HCT116 (cell line): ENCODE measurements around the gene KIF14. TPM values are rescaled to one million over a fixed set of nuclear protein-coding genes. Genes with fewer than 3 reads are reported as not detected.

ENCODE experiments used
- ATAC-seq: fragments of 200-7000 bp; cut with Tn5 transposase; 2 replicates; pipeline ENCODE4 v1.9.1; 2020; ENCODE audit warnings: mild to moderate bottlenecking, moderate library complexity
- BruUV-seq: library from RNA; stranded (reverse); fragments of 400-500 nt; replicated peaks from 2 replicates; lab custom pipeline; 2021; lab: Mats Ljungman, UMichigan
- CTCF ChIA-PET: fragments of 300-600 bp; sonication (Branson Sonifier 250); formaldehyde crosslinking; loops from one replicate; lab custom pipeline; 2021; ENCODE audit warnings: antibody characterized with exemption; lab: Charles Lee
- POLR2A ChIA-PET: fragments of 300-600, 350-600 bp; sonication (Branson Sonifier 250); formaldehyde crosslinking; loops from one replicate; lab custom pipeline; 2021; ENCODE audit warnings: antibody characterized with exemption; lab: Charles Lee
- RAD21 ChIA-PET, 2 experiments: fragments of 300-600 bp; sonication (Branson Sonifier 250); formaldehyde crosslinking; loops; one replicate each; lab custom pipeline; 2023; ENCODE audit warnings: low total read pairs in 2 of 2; ENCODE audit not compliant: uncharacterized antibody in 2 of 2, unreplicated experiment in 2 of 2, low non-redundant PET in 1 of 2; lab: Charles Lee
- DNase-seq: peaks from one replicate; pipeline ENCODE4 v3.0.0-alpha.2; 2010; ENCODE audit warnings: low read depth, low spot score
- H2AFZ ChIP-seq: fragments of 200-600 bp; shearing (Covaris generic), sonication (generic); 2 replicates; pipeline ENCODE4 v1.6.1; 2017; ENCODE audit warnings: low read depth, mixed run types, mixed read lengths, antibody characterized with exemption, low read length; ENCODE audit not compliant: poor library complexity, severe bottlenecking
- H3K27ac ChIP-seq: 2 replicates; pipeline ENCODE4 v1.5.1; 2012; ENCODE audit warnings: low read depth, low read length
- H3K27me3 ChIP-seq: fragments of 200-600 bp; sonication (generic); 2 replicates; pipeline ENCODE4 v1.6.1; 2016; ENCODE audit warnings: mixed run types, low read length, mixed read lengths; ENCODE audit not compliant: insufficient read depth
- H3K36me3 ChIP-seq, 2 experiments: fragments of 200-500 bp in 1 of 2; fragments of 200-600 bp in 1 of 2; sonication (Bioruptor generic) in 1 of 2; sonication (generic) in 1 of 2; 2 replicates each; pipeline versions ENCODE4 v1.5.1 to v1.6.1; 2014 to 2016; ENCODE audit warnings: low read length in 2 of 2, inconsistent platforms in 1 of 2, mixed read lengths in 1 of 2, mixed run types in 1 of 2; ENCODE audit not compliant: insufficient read depth in 2 of 2, control insufficient read depth in 1 of 2
- H3K4me1 ChIP-seq, 2 experiments: fragments of 200-600 bp in 1 of 2; sonication (generic) in 1 of 2; 2 replicates each; pipeline versions ENCODE4 v1.5.1 to v1.6.1; 2012 to 2017; ENCODE audit warnings: low read length in 2 of 2, inconsistent platforms in 1 of 2, mild to moderate bottlenecking in 1 of 2, mixed read lengths in 1 of 2, mixed run types in 1 of 2, moderate library complexity in 1 of 2; ENCODE audit not compliant: insufficient read depth in 2 of 2, control insufficient read depth in 1 of 2
- H3K4me2 ChIP-seq: fragments of 200-600 bp; sonication (generic); 2 replicates; pipeline ENCODE4 v1.6.1; 2017; ENCODE audit warnings: mixed run types, low read length, mixed read lengths
- H3K4me3 ChIP-seq, 2 experiments: fragments of 200-600 bp in 1 of 2; sonication (generic) in 1 of 2; replicated peaks in 1 of 2; 2 replicates each; pipeline ENCODE4 v1.5.1; 2011 to 2016; ENCODE audit warnings: low read length in 2 of 2, control low read depth in 1 of 2, low read depth in 1 of 2, mild to moderate bottlenecking in 1 of 2, mixed read lengths in 1 of 2, mixed run types in 1 of 2
- H3K79me2 ChIP-seq: fragments of 200-600 bp; sonication (generic); 2 replicates; pipeline ENCODE4 v1.6.1; 2017; ENCODE audit warnings: mild to moderate bottlenecking, mixed run types, low read length, moderate library complexity, mixed read lengths; ENCODE audit not compliant: insufficient read depth
- H3K9ac ChIP-seq: fragments of 200-600 bp; sonication (generic); 2 replicates; pipeline ENCODE4 v1.6.1; 2016; ENCODE audit warnings: low read length, mixed read lengths
- H3K9me2 ChIP-seq: fragments of 200-600 bp; sonication (generic), shearing (Covaris generic); 2 replicates; pipeline ENCODE4 v1.6.1; 2017; ENCODE audit warnings: mixed run types, mild to moderate bottlenecking, moderate library complexity; ENCODE audit not compliant: insufficient read depth
- H3K9me3 ChIP-seq, 2 experiments: fragments of 200-500 bp in 1 of 2; fragments of 200-600 bp in 1 of 2; sonication (Bioruptor generic) in 1 of 2; sonication (generic) in 1 of 2; 2 replicates each; pipeline ENCODE4 v1.6.1; 2014 to 2017; ENCODE audit warnings: low read length in 2 of 2, mixed read lengths in 2 of 2, inconsistent platforms in 1 of 2, low read depth in 1 of 2, mild to moderate bottlenecking in 1 of 2, mixed run types in 1 of 2, moderate library complexity in 1 of 2; ENCODE audit not compliant: control insufficient read depth in 1 of 2, insufficient read depth in 1 of 2
- H4K20me1 ChIP-seq: fragments of 200-600 bp; sonication (generic), shearing (Covaris generic); 2 replicates; pipeline ENCODE4 v1.6.1; 2017; ENCODE audit warnings: mixed run types, mild to moderate bottlenecking, moderate library complexity; ENCODE audit not compliant: insufficient read depth
- ATF3 ChIP-seq: IDR thresholded peaks from 2 replicates; pipeline ENCODE4 v1.6.1; 2012
- CBX3 ChIP-seq: IDR thresholded peaks from 2 replicates; pipeline ENCODE4 v1.6.1; 2012; ENCODE audit warnings: low read depth
- CTCF ChIP-seq, 3 experiments: fragments of 200-600 bp in 1 of 3; sonication (generic) in 1 of 3; IDR thresholded peaks in 2 of 3; conservative IDR thresholded peaks in 1 of 3; 2 replicates each; pipeline ENCODE4 v1.5.1; 2012 to 2017; ENCODE audit warnings: low read depth in 2 of 3, low read length in 2 of 3, antibody characterized with exemption in 1 of 3, borderline replicate concordance in 1 of 3, control low read depth in 1 of 3, mild to moderate bottlenecking in 1 of 3, mixed read lengths in 1 of 3, mixed run types in 1 of 3, moderate library complexity in 1 of 3; ENCODE audit not compliant: insufficient read depth in 1 of 3
- EGR1 ChIP-seq: IDR thresholded peaks from 2 replicates; pipeline ENCODE4 v1.6.1; 2012; ENCODE audit warnings: low read depth
- ELF1 ChIP-seq: IDR thresholded peaks from 2 replicates; pipeline ENCODE4 v1.6.1; 2012; ENCODE audit warnings: low read depth, borderline replicate concordance
- EZH2 ChIP-seq: fragments of 200-600 bp; sonication (generic); IDR thresholded peaks from 2 replicates; pipeline ENCODE4 v1.6.1; 2017; ENCODE audit warnings: antibody characterized with exemption, mixed run types
- EZH2phosphoT487 ChIP-seq: fragments of 200-600 bp; IDR thresholded peaks from 2 replicates; pipeline ENCODE4 v1.6.1; 2018; ENCODE audit warnings: antibody characterized with exemption, borderline replicate concordance
- FOSL1 ChIP-seq: IDR thresholded peaks from 2 replicates; pipeline ENCODE4 v1.6.1; 2012; ENCODE audit warnings: low read depth
- JUND ChIP-seq: IDR thresholded peaks from 2 replicates; pipeline ENCODE4 v1.6.1; 2012
- POLR2A ChIP-seq: IDR thresholded peaks from 2 replicates; pipeline ENCODE4 v1.7.0; 2011; ENCODE audit warnings: borderline replicate concordance; ENCODE audit not compliant: insufficient read depth, insufficient read length; ENCODE audit errors: extremely low read depth
- RAD21 ChIP-seq: IDR thresholded peaks from 2 replicates; pipeline ENCODE4 v1.6.1; 2012; ENCODE audit warnings: low read depth, mild to moderate bottlenecking
- REST ChIP-seq: IDR thresholded peaks from 2 replicates; pipeline ENCODE4 v1.6.1; 2012; ENCODE audit warnings: low read depth
- SIN3A ChIP-seq: IDR thresholded peaks from 2 replicates; pipeline ENCODE4 v1.6.1; 2012; ENCODE audit warnings: low read depth
- SP1 ChIP-seq: IDR thresholded peaks from 2 replicates; pipeline ENCODE4 v1.6.1; 2012; ENCODE audit warnings: low read depth
- SRF ChIP-seq: IDR thresholded peaks from 2 replicates; pipeline ENCODE4 v1.6.1; 2012; ENCODE audit warnings: low read depth
- TCF7L2 ChIP-seq: IDR thresholded peaks from 2 replicates; pipeline ENCODE4 v1.7.0; 2011; ENCODE audit warnings: borderline replicate concordance, inconsistent platforms; ENCODE audit not compliant: insufficient read depth, insufficient read length; ENCODE audit errors: extremely low read depth
- ZBTB33 ChIP-seq: IDR thresholded peaks from 2 replicates; pipeline ENCODE4 v1.6.1; 2011; ENCODE audit warnings: mild to moderate bottlenecking, low read length, moderate library complexity; ENCODE audit not compliant: insufficient replicate concordance; ENCODE audit errors: extremely low read depth
- ZFX ChIP-seq: fragments of 450-650 bp; IDR thresholded peaks from 2 replicates; pipeline ENCODE4 v1.6.1; 2017
- ZNF274 ChIP-seq: fragments of 200-500 bp; sonication (Bioruptor generic); IDR thresholded peaks from 2 replicates; pipeline ENCODE4 v1.6.1; 2014; ENCODE audit warnings: mild to moderate bottlenecking, low read depth, low read length, inconsistent platforms
- intact Hi-C: fragments of 100-400 bp; cut with micrococcal nuclease; formaldehyde crosslinking; loops from 2 replicates; pipeline ENCODE4 v1.10.0; 2022
- total RNA-seq: library from RNA; stranded (reverse); gene quantifications from one replicate; pipeline ENCODE4 v1.2.1, GENCODE V29; 2021; ENCODE audit not compliant: unreplicated experiment

Gene KIF14
- total RNA-seq, 1 experiment from 2014 or later = 21.8 TPM

GRCh38 chr1:200646515-200646914, 26.0 kb upstream of the KIF14 start:
- no peaks in the 10 kb centered on the region for H3K27me3 ChIP-seq
- no peak overlapping the region for H3K9ac ChIP-seq
- no TSS peak for BruUV-seq
- DNase-seq (no peak), ATAC-seq (no peak)
- no peak overlapping the region for H3K4me2 ChIP-seq
- H3K27ac ChIP-seq = no peak overlapping the region
- H3K9me3 ChIP-seq = no peaks in the 10 kb centered on the region
- ChIA-PET POLR2A (interaction anchor here (0.9 kb wide), 1 partner anchor 42 kb away, joined by 3 read pairs; no protein-coding TSS in a partner anchor), CTCF (no interaction called here), RAD21 (no interaction called here)
- H2AFZ ChIP-seq = no peak overlapping the region
- intact Hi-C loops = no loop called here
- no peak overlapping the region for H3K4me3 ChIP-seq
- no peaks in the 10 kb centered on the region for H3K79me2 ChIP-seq
- H3K4me1 ChIP-seq = peaks cover 14 to 22% of the 10 kb centered on the region in 2 experiments
- no peaks in the 10 kb centered on the region for H3K9me2 ChIP-seq
- TF ChIP-seq EGR1 = no peak
- TF ChIP-seq TCF7L2 = no peak
- no peak for TF ChIP-seq EZH2phosphoT487
- no peak for TF ChIP-seq REST
- no peak for TF ChIP-seq SP1
- TF ChIP-seq POLR2A = no peak
- no peak for TF ChIP-seq ZNF274
- TF ChIP-seq ZFX = no peak
- TF ChIP-seq ATF3 = no peak
- no peak for TF ChIP-seq SIN3A
- TF ChIP-seq CBX3 = no peak
- TF ChIP-seq ELF1 = no peak
- no peak for TF ChIP-seq SRF
- no peak for TF ChIP-seq ZBTB33
- TF ChIP-seq EZH2 = no peak
- no peak for TF ChIP-seq FOSL1
- TF ChIP-seq JUND = no peak
- no peak for TF ChIP-seq CTCF (IDR thresholded peaks at IDR 0.05 in 2 of 3, conservative IDR thresholded peaks at IDR 0.05 in 1 of 3; ENCODE audit: borderline replicate concordance in 1 of 3, insufficient read depth in 1 of 3, low read depth in 2 of 3, low read length in 2 of 3)
- no peak for TF ChIP-seq RAD21
- peaks cover 0 to 5% of the 10 kb centered on the region in 2 experiments; a peak in 2 of 4 replicates for H3K36me3 ChIP-seq
- H4K20me1 ChIP-seq = no peaks in the 10 kb centered on the region
